GM21367 (cell line): ENCODE results near the gene SHISA7.

Source experiments
- ATAC-seq: cut with Tn5 transposase; IDR thresholded peaks from one replicate; pipeline ENCODE4 v1.9.1; 2021; ENCODE audit not compliant: unreplicated experiment

SHISA7 gene

DNA sequence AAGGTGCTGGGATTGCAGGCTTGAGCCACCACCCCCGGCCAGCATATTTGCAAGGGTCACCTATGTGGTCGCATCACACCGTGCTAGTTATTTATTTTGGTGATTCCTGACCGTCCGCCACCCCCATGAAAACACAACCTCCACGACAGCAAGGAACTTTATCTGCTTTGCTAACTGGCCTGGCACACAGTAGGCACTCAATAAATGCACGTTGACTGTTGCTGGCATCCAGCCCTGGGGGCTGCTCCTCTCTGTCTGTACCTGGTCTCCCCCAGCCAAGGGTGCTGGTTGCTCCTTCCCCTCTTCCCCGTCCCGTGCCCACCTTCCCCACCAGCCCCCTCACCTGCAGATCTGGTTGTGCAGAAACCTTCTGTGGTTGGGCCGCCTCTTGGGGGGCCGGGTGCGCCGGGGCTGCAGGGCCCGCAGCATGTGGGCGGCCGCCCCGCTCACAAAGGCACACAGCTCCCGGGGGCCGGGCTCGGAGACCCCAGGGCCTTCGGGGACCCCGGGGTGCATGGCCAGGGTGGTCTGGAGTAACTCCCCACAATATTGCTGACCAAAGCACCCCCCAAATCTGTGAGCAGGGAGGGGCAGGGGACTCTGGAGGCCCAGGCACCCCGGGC is 21.1 kb upstream of the SHISA7 start:
- ATAC-seq = no peak

DNA sequence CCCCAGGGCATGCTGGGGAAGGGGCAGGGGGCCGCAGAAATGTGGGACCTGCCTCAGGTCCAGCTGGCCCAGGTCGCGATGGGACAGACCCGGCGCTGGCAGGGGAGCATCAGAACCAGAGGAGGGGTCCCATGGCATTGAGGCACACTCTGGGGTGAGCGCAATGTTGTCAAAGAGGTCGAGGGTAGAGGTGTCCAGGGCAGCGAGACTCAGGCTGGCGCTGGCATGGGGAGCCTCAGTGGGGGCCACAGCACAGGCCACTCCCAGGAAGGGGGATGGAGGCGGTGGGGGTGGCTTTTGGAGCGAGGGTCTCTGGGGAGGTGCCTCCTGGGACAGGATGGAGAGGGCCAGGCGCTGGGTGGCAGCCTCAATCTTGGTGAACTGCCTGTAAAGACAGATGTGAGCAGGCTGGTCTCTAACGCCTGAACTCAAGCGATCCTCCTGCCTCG is 20.5 kb upstream of the SHISA7 start:
- ATAC-seq = no peak

DNA sequence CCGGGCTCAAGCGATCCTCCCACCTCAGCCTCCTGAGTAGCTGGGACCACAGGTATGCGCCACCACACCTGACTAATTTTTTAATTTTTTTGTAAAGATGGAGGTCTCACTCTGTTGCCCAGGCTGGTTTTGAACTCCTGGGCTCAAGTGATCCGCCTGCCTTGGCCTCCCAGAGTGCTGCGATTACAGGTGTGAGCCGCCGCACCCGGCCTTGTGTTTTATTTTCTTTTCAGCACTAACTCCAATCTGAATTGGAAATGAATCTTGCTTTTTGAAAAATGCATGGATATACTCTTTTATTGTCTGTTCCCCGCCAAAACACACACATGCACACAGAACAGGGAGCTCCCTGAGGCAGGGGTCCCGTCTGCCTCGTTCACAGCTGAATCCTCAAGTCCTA is 19.6 kb upstream of the SHISA7 start:
- ATAC-seq = no peak

- no peak for ATAC-seq
Measured at GRCh38 chr19:55461974-55462626, 19.0 kb upstream of the SHISA7 start.

GRCh38 chr19:55461259-55461973 is 18.3 kb upstream of the SHISA7 start, which contains the start of gene ISOC2:
ISOC2 (minus strand) TSS chr19:55461642; CDS start chr19:55456486, 5,156 bp downstream.
- peak; percentile 80 for ATAC-seq

DNA sequence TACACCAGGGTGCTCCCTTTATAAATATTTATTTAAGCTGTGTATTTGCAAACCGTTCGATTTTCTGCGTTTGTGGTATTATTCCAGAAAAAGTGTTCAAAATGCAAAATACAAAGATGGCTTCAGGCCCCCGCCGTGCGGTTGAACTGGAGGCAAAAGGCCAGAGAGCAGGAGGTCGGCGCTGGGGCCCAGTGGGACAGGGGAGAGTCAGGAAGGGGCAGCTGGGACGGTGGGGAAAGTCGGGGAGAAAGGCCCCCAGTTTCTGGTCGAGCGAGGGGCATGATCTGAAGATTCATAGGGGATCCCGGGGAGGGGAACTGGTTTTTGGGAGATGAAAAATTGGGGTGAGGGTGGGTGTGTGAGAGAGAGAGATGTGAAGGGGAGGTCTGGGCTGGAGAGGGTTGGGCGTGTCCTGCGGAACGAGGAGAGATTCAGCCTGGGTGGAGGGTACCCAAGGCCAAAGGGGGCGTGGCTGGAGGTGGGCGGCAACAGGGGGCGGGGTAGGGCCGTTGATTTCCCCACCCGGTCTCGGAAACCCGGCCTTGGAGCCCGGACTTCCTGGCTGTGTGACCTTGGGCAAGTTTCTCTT is 17.7 kb upstream of the SHISA7 start:
- ATAC-seq = no peak

- ATAC-seq = no peak
Measured at GRCh38 chr19:55459950-55460657, 17.0 kb upstream of the SHISA7 start.

DNA sequence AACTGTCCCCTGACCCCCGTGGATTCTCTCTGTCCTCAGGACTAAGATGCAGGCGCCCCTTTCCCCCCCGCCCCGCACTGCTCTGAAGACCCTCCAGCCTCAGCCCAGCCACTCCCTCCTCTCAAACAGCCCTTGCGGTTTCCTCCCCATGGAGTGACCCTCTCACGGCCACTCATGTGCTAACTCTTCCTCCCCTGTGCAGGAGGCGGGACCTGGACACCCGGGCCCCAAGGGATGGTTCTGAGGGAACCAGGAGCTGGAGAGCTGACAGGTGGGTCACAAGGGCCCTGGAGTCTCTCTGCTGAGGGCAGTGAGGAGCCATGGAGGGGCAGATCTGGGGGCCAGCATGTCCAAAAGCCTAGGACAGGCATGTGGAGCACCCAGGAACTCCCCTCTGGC is 16.4 kb upstream of the SHISA7 start:
- ATAC-seq = no peak

DNA sequence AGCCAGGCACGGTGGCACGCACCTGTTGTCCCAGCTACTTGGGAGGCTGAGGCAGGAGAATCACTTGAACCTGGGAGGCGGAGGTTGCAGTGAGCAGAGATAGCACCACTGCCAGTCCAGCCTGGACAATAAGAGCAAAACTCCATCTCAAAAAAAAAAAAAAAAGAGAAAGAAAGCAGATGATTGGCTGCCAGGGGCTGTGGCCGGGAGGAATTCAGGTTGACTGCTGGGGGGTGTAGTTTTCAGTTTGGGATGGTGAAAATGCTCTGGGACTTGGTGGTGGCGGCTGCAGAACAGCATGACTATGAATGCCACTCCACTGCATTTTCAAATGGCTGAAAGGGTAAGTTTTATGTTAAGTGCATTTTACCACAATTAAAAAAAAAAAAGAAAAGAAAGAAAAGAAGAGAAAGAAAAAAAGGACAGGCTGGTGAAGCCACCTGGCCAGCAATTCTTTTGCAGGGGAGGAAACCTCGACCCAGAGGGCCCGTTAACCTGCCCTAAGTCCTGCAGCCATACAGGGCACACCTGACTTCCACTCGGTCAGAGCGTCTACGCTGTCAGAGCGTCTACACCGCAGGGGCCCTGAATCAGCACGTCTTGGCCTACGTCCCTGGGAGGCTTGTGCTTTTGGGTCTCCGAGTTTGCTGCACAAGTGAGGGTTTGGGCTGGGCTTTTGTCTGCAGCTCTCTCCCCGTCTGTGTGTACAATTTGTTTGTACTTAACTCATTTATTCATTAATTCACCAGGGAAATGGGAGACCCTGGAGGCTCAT is 14.8 kb upstream of the SHISA7 start:
- ATAC-seq = no peak

- no peak for ATAC-seq
Measured at GRCh38 chr19:55456347-55456746, 13.2 kb upstream of the SHISA7 start.

DNA sequence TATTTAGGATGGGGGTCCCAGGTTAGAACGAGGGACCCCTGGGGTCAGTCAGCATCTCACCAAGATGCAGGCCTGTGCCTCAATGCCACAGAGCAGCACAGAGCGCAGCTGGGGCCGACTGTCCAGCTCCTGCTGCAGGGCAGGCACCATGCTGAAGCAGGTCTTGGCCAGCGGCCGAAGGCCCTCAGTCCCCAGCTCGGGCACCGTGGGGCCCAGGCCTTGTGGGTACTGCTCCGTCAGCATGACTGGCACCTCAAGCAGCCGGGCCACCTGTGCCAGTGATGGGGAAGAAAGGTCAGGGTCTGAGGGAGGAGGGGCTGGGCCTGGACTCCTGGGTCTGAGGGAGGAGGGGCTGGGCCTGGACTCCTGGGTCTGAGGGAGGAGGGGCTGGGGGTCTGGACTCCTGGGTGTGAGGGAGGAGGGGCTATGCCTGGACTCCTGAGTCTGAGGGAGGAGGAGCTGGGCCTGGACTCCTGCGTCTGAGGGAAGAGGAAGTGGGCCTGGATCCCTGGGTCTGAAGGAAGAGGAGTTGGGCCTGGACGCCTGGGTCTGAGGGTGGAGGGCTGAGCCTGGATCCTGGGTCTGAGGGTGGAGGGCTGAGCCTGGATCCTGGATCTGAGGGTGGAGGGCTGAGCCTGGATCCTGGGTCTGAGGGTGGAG is 12.6 kb upstream of the SHISA7 start:
- ATAC-seq = no peak

GRCh38 chr19:55454787-55455243 is 11.7 kb upstream of the SHISA7 start:
- no peak for ATAC-seq

DNA sequence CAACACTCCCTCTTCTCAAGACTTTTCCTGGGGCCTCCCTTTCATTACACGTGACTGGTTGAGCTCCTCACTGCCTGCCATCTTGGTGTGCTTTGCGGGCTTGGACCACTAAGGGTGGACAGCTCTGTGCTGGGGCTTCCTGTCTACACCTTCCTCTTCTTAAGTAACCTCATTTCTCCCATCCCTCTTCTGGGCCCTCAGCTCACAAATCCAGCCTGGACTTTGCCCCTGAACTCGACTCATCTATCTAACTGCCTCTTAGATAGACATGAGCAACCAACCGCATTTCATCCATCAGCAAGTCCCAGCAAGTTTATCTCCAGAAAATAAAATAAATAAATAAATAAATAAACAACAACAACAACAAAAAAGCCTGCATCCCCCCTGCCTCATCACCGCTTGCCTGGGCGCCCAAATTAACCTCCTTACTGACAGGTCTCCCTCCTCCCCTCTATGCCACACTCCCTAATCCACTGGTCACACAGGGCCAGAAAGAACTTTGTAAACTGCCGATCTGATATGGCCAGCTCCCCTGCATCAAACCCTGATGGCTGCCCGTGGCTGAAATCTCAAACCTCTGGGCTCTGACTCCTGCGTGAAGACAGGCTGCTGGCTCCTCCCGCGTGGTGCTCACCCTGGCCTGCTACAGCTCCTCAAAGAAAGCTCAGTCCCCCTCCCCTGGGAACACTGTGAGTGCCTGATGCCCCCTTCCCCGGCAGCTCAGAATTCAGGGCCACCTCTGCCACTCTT is 10.6 kb upstream of the SHISA7 start:
- no peak for ATAC-seq

GRCh38 chr19:55452749-55453346 is 9.7 kb upstream of the SHISA7 start:
- no peak for ATAC-seq

GRCh38 chr19:55451965-55452748 is 9.1 kb upstream of the SHISA7 start:
- no peak for ATAC-seq

GRCh38 chr19:55451163-55451964 is 8.3 kb upstream of the SHISA7 start:
- ATAC-seq = no peak

GRCh38 chr19:55449469-55449868 is 6.4 kb upstream of the SHISA7 start:
- no peak for ATAC-seq
